ENCODE data around the gene CNTN4. TPM values are rescaled to one million over a fixed set of nuclear protein-coding genes. Genes with fewer than 3 reads are reported as not detected.

The CNTN4 gene
- total and polyA plus RNA-seq, 9 donors = 0.35 to 16.7 (median 3.0) TPM

DNA sequence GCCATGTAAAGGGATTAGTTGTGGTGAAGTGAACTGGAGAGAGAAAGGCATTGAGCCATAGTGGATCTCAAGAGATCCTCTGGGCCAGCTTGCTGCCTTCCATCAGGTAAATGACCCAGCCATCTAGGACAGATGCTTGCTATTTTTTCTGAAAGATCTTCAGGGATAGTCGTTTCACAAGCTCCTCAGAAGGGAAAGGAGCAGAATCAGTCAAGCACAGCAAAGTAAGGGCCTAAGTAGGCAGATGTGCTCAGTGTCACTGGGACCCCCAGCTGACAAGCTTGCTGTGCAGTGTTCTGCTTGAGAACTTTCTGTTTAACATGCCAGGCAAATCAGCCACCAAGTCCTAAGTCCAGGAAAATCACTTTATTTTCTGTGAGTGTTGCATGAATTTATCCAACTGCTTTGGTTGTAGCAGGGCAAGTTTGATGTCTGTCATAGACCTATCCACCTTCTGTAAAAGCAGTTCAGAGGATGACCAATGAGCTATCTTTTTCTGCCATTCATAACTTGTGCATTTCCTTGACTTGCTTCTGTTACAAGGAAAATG, 691.7 kb downstream of the CNTN4 start:
- no peak overlapping the region for H3K27ac ChIP-seq
- H3K4me1 ChIP-seq (ENCODE audit: insufficient read depth) = no peaks in the 10 kb centered on the region
- intact Hi-C loops (cut with DNase I) = no loop called here
- no peaks in the 10 kb centered on the region for H3K27me3 ChIP-seq
- no peaks in the 10 kb centered on the region for H3K36me3 ChIP-seq
- no peak overlapping the region for H3K4me3 ChIP-seq
- no peaks in the 10 kb centered on the region for H3K9me3 ChIP-seq
- DNase-seq = no peak
- TF ChIP-seq CTCF (IDR thresholded peaks at IDR 0.05) = no peak
- TF ChIP-seq EP300 (IDR thresholded peaks at IDR 0.05) = no peak
- TF ChIP-seq POLR2A (IDR thresholded peaks at IDR 0.05) = no peak
- 32 to 50% (median 44%) methylated on average over 1 of the region's 1 CpG for WGBS, 3 donors

GRCh38 chr3:2792432-2792831, 693.8 kb downstream of the CNTN4 start:
- intact Hi-C loops (cut with DNase I) = no loop called here
- H3K27ac ChIP-seq = no peak overlapping the region

DNA sequence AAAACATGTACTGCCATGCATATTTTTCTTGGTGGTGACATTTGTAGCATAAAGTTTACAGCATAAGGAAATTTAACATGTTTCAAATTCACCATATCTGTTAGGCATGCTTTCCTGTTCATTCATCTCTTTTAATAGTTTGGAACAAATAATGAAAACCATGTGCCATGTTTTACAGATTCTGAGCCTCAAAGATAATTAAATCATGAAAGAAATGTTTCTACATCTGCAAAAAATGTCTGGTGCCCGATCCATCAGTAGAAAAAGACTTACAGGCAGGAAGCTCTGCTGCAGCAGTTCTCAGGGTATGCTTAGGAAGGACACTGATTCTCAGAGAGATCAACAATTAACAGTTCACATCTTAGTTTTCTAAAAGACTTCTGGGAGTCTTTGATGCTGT, 695.3 kb downstream of the CNTN4 start:
- DNase-seq = no peak
- intact Hi-C loops (cut with DNase I) = no loop called here
- TF ChIP-seq EP300 (IDR thresholded peaks at IDR 0.05) (no peak), CTCF (IDR thresholded peaks at IDR 0.05) (no peak), POLR2A (IDR thresholded peaks at IDR 0.05) (no peak)
- Histone ChIP-seq H3K27ac (no peak overlapping the region), H3K36me3 (no peaks in the 10 kb centered on the region), H3K27me3 (no peaks in the 10 kb centered on the region), H3K9me3 (no peaks in the 10 kb centered on the region), H3K4me1 (ENCODE audit: insufficient read depth) (no peaks in the 10 kb centered on the region), H3K4me3 (no peak overlapping the region)
- WGBS, 3 donors = 76 to 84% (median 81%) methylated on average over 1 of the region's 1 CpG

More at GRCh38 chr3:2792432-2792831, 693.8 kb downstream of the CNTN4 start:
- H3K9me3 ChIP-seq = no peaks in the 10 kb centered on the region
- H3K4me3 ChIP-seq = no peak overlapping the region
- no peak for DNase-seq
- H3K36me3 ChIP-seq = no peaks in the 10 kb centered on the region
- no peaks in the 10 kb centered on the region for H3K27me3 ChIP-seq
- no peak for TF ChIP-seq CTCF (IDR thresholded peaks at IDR 0.05)
- TF ChIP-seq POLR2A (IDR thresholded peaks at IDR 0.05) = no peak
- TF ChIP-seq EP300 (IDR thresholded peaks at IDR 0.05) = no peak
- 84 to 91% (median 84%) methylated on average over 1 of the region's 1 CpG for WGBS, 3 donors
- no peaks in the 10 kb centered on the region for H3K4me1 ChIP-seq (ENCODE audit: insufficient read depth)

DNA sequence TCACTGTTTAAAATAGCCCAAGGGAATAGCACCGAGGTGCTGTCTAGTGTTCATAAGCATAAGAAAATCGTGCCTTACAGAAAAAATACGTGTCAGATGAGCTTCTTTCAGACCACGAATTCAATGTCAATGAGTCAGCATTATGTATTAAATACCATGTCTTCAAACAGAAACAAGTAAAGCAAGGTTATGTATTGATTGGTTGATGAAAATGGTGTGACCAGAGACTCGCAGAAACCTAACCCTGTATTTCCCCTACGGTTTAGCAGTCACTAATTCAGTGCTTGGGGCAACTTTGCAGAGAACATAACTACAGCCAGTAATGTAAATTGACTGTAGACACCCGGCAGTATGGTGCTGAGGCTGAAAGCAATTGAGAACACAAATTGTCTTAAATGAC, 703.8 kb downstream of the CNTN4 start:
- intact Hi-C loops (cut with DNase I) = no loop called here
- Histone ChIP-seq H3K27ac (no peak overlapping the region), H3K27me3 (no peaks in the 10 kb centered on the region), H3K4me3 (no peak overlapping the region), H3K4me1 (ENCODE audit: insufficient read depth) (no peaks in the 10 kb centered on the region), H3K36me3 (no peaks in the 10 kb centered on the region), H3K9me3 (no peaks in the 10 kb centered on the region)
- no peak for DNase-seq
- 77 to 82% (median 80%) methylated on average over 7 of the region's 7 CpGs for WGBS, 3 donors
- TF ChIP-seq EP300 (IDR thresholded peaks at IDR 0.05) (no peak), POLR2A (IDR thresholded peaks at IDR 0.05) (no peak), CTCF (IDR thresholded peaks at IDR 0.05) (no peak)

Measured in ovary (tissue), 9 donors.